ENCODE results near the gene CHPT1. TPM values are rescaled to one million over a fixed set of nuclear protein-coding genes. Genes with fewer than 3 reads are reported as not detected.

The CHPT1 gene
- total and polyA plus RNA-seq, 2 donors (not counting 3 experiments of a cell fraction or from before 2014, with no cell fraction given): 12.1 to 19.3 TPM

DNA sequence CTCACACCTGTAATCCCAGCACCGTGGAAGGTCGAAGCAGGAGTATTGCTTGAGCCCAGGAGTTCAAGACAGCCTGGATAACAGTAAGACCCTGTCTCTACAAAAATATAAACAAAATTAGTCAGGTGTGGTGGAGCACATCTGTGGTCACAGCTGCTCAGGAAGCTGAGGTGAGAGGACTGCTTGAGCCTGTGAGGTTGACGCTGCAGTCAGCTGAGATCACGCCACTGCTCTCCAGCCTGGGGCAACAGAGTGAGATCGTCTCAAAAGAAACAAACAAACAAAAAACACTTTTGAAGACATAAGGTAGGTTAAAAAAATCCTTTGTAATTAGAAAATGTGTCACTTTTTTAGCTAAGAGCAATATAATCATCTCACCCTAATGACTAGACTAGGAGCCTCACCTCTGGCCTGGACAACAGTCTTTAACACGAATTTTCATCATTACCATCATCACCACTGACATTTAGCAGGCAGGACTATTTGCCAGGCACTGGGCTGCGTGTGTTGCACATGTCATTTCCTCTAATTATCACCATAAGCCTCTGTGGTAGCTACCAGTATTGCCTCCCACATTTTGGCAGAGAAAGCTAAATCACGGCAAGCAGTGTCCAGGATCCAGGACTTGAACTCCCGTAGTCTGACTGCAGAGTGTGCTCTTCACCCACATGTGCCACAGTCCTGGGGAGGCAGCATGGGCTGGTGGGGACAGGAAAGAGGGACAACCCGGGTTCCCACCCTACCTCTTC lies 46.5 kb downstream of the CHPT1 start:
- Histone ChIP-seq H3K27me3 (ENCODE audit: control insufficient read depth in 2 of 2, insufficient read depth in 2 of 2, low read length in 2 of 2) (no peaks in the 10 kb centered on the region), H3K4me2 (ENCODE audit: insufficient read depth, low read length) (no peak overlapping the region), H3K9me1 (replicated peaks; ENCODE audit: control insufficient read depth, extremely low read depth, insufficient read depth, low read length) (no peaks in the 10 kb centered on the region), H3K79me2 (ENCODE audit: control insufficient read depth, insufficient read depth, low read length) (no peaks in the 10 kb centered on the region), H3K27ac (ENCODE audit: insufficient read depth, low read depth, low read length) (no peak overlapping the region), H2AFZ (ENCODE audit: low read depth, low read length) (no peak overlapping the region), H4K20me1 (replicated peaks; ENCODE audit: control insufficient read depth, extremely low read depth, insufficient read depth, low read length) (no peaks in the 10 kb centered on the region), H3K36me3 (ENCODE audit: control insufficient read depth in 2 of 2, extremely low read depth in 1 of 2, insufficient read depth in 2 of 2, low read length in 2 of 2) (peaks cover 0 to 10% of the 10 kb centered on the region in 2 experiments), H3K9ac (replicated peaks; ENCODE audit: extremely low read depth, insufficient read depth, low read length) (no peak overlapping the region), H3K9me3 (replicated peaks; ENCODE audit: control insufficient read depth, insufficient read depth, low read length) (no peaks in the 10 kb centered on the region), H3K4me1 (ENCODE audit: control insufficient read depth, extremely low read depth, insufficient read depth, low read length) (no peaks in the 10 kb centered on the region), H3K4me3 (replicated peaks in 1 of 3; ENCODE audit: insufficient read depth in 1 of 3, low read depth in 1 of 3, low read length in 3 of 3) (no peak overlapping the region)
- POLR2A ChIA-PET: no interaction called here
- CTCF ChIA-PET: interaction anchor here (1.0 to 2.4 kb wide), 2 partner anchors 15 to 329 kb away, joined by 5 to 7 read pairs; no protein-coding TSS in a partner anchor
- BruUV-seq (replicated peaks): no TSS peak
- no peak for TF ChIP-seq EZH2 (IDR thresholded peaks at IDR 0.05; ENCODE audit: borderline replicate concordance, low read depth, low read length, severe bottlenecking)
- no peak for TF ChIP-seq POLR2A (IDR thresholded peaks at IDR 0.05; ENCODE audit: low read depth, low read length)
- TF ChIP-seq, protein P1, sequence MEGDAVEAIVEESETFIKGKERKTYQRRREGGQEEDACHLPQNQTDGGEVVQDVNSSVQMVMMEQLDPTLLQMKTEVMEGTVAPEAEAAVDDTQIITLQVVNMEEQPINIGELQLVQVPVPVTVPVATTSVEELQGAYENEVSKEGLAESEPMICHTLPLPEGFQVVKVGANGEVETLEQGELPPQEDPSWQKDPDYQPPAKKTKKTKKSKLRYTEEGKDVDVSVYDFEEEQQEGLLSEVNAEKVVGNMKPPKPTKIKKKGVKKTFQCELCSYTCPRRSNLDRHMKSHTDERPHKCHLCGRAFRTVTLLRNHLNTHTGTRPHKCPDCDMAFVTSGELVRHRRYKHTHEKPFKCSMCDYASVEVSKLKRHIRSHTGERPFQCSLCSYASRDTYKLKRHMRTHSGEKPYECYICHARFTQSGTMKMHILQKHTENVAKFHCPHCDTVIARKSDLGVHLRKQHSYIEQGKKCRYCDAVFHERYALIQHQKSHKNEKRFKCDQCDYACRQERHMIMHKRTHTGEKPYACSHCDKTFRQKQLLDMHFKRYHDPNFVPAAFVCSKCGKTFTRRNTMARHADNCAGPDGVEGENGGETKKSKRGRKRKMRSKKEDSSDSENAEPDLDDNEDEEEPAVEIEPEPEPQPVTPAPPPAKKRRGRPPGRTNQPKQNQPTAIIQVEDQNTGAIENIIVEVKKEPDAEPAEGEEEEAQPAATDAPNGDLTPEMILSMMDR (IDR thresholded peaks at IDR 0.05; ENCODE audit: extremely low read depth in 1 of 2, insufficient read depth in 1 of 2, low read depth in 1 of 2, low read length in 2 of 2): no peak
- TF ChIP-seq JUN (IDR thresholded peaks at IDR 0.05; ENCODE audit: borderline replicate concordance, insufficient read depth, insufficient read length, low read depth): no peak
- TF ChIP-seq, protein P2, sequence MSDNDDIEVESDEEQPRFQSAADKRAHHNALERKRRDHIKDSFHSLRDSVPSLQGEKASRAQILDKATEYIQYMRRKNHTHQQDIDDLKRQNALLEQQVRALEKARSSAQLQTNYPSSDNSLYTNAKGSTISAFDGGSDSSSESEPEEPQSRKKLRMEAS (IDR thresholded peaks at IDR 0.05; ENCODE audit: insufficient read depth, insufficient read length): no peak
- TF ChIP-seq GATA2 (IDR thresholded peaks at IDR 0.05; ENCODE audit: insufficient read depth, insufficient read length, low read depth, low read length): no peak
- no peak for TF ChIP-seq POLR2AphosphoS5 (IDR thresholded peaks at IDR 0.05; ENCODE audit: insufficient read depth, low read depth, low read length)
- TF ChIP-seq MYC (IDR thresholded peaks at IDR 0.05; ENCODE audit: low read depth, low read length): no peak
- TF ChIP-seq FOS (IDR thresholded peaks at IDR 0.05; ENCODE audit: borderline replicate concordance, insufficient read depth, low read length): no peak
- intact Hi-C loops (cut with micrococcal nuclease): no loop called here
- FAIRE-seq (no peak), DNase-seq (ENCODE audit: low read depth, low spot score) (no peak)
- dilution Hi-C loops (cut with MboI; ENCODE audit: extremely low pct_ligation_motif_present, low sequenced_read_pairs): no loop called here

All from endothelial cell of umbilical vein (primary cell).